HepG2 (cell line): ENCODE data around the gene CPNE1. TPM values are rescaled to one million over a fixed set of nuclear protein-coding genes. Genes with fewer than 3 reads are reported as not detected.

Experiments
- ATAC-seq: fragments of 200-7000 bp; cut with Tn5 transposase; 3 replicates; pipeline ENCODE4 v1.9.1; 2020; ENCODE audit warnings: mild to moderate bottlenecking, moderate library complexity
- BruUV-seq: library from RNA; stranded (reverse); fragments of 400-500 nt; replicated peaks from 2 replicates; lab custom pipeline; 2021; lab: Mats Ljungman, UMichigan
- CTCF ChIA-PET: fragments of 300-600 bp; formaldehyde crosslinking; extraction: SDS; loops from one replicate; lab custom pipeline; 2021; ENCODE audit warnings: low total read pairs, inconsistent platforms, low intra/inter-chr PET ratio; lab: Yijun Ruan, JAX
- POLR2A ChIA-PET: fragments of 350-600 bp; sonication (Branson Sonifier 250); formaldehyde crosslinking; loops from one replicate; lab custom pipeline; 2020; ENCODE audit warnings: antibody characterized with exemption, inconsistent platforms; lab: Yijun Ruan, JAX
- DNase-seq: peaks from one replicate; pipeline ENCODE4 v3.0.0-alpha.2; 2015; ENCODE audit warnings: low spot score
- FAIRE-seq: peaks from 3 replicates; lab custom pipeline; 2011; peaks lifted over from hg19 to GRCh38; lab: Jason Lieb, UNC
- H2AFZ ChIP-seq: one replicate; pipeline ENCODE4 v1.6.1; 2011; ENCODE audit warnings: low read length, inconsistent platforms
- H3K27ac ChIP-seq: fragments of 300-600 bp; 3 replicates; pipeline ENCODE4 v1.8.0; 2011; ENCODE audit warnings: mixed run types, mild to moderate bottlenecking, mixed read lengths, low read length, inconsistent platforms; ENCODE audit not compliant: insufficient read depth; ENCODE audit errors: extremely low read length
- H3K27me3 ChIP-seq, 2 experiments: fragments of 200-600 bp in 1 of 2; 2 replicates in 1 of 2; 3 replicates in 1 of 2; pipeline versions ENCODE4 v1.6.0 to v1.8.0; 2011; ENCODE audit warnings: low read length in 2 of 2, mild to moderate bottlenecking in 2 of 2, moderate library complexity in 2 of 2, inconsistent platforms in 1 of 2; ENCODE audit not compliant: insufficient read depth in 2 of 2, control insufficient read depth in 1 of 2
- H3K36me3 ChIP-seq, 2 experiments: fragments of 200-600 bp in 1 of 2; replicated peaks in 1 of 2; 2 replicates in 1 of 2; 3 replicates in 1 of 2; pipeline versions ENCODE4 v1.5.1 to v1.8.0; 2011; ENCODE audit warnings: low read length in 2 of 2, inconsistent platforms in 1 of 2; ENCODE audit not compliant: insufficient read depth in 2 of 2, control insufficient read depth in 1 of 2
- H3K4me1 ChIP-seq: 2 replicates; pipeline ENCODE4 v1.5.1; 2012; ENCODE audit warnings: low read length, inconsistent platforms; ENCODE audit not compliant: insufficient read depth
- H3K4me2 ChIP-seq: 2 replicates; pipeline ENCODE4 v1.6.0; 2011; ENCODE audit warnings: low read depth, low read length, inconsistent platforms
- H3K4me3 ChIP-seq, 3 experiments: fragments of 200-600 bp in 1 of 3; sonication (generic), shearing (Covaris generic) in 1 of 3; replicated peaks in 1 of 3; 2 replicates each; pipeline ENCODE4 v1.5.1; 2011 to 2016; ENCODE audit warnings: low read length in 3 of 3, inconsistent platforms in 2 of 3, low read depth in 2 of 3, mild to moderate bottlenecking in 2 of 3, control low read depth in 1 of 3, mixed read lengths in 1 of 3; ENCODE audit not compliant: insufficient read depth in 1 of 3
- H3K79me2 ChIP-seq: one replicate; pipeline ENCODE4 v1.6.1; 2011; ENCODE audit warnings: low read length, inconsistent platforms; ENCODE audit not compliant: insufficient read depth
- H3K9ac ChIP-seq: 2 replicates; pipeline ENCODE4 v1.6.0; 2011; ENCODE audit warnings: mild to moderate bottlenecking, low read depth, low read length, inconsistent platforms; ENCODE audit not compliant: insufficient read depth
- H3K9me3 ChIP-seq: 2 replicates; pipeline ENCODE4 v1.5.1; 2012; ENCODE audit warnings: mild to moderate bottlenecking, low read length
- H4K20me1 ChIP-seq: 2 replicates; pipeline ENCODE4 v1.6.0; 2011; ENCODE audit warnings: inconsistent platforms, mild to moderate bottlenecking, low read length, moderate library complexity; ENCODE audit not compliant: insufficient read depth
- AGO2 ChIP-seq: fragments of 200-400 bp; formaldehyde crosslinking; optimal IDR thresholded peaks from 2 replicates; pipeline ENCODE3; 2017; ENCODE audit warnings: mild to moderate bottlenecking, low read depth, low read length, moderate library complexity
- AHR ChIP-seq: IDR thresholded peaks from 2 replicates; pipeline ENCODE4 v1.6.1; 2018; ENCODE audit warnings: missing genetic modification reagents, missing compliant biosample characterization
- FLYWCH1 ChIP-seq: sonication (generic); formaldehyde crosslinking; IDR thresholded peaks from 2 replicates; pipeline ENCODE4 v1.8.1; 2023; ENCODE audit warnings: mild to moderate bottlenecking, missing genetic modification reagents
- KDM2A ChIP-seq: sonication (generic); formaldehyde crosslinking; IDR thresholded peaks from 2 replicates; pipeline ENCODE4 v1.4.0; 2020; ENCODE audit warnings: low read depth, missing genetic modification reagents, borderline replicate concordance
- POLR2AphosphoS5 ChIP-seq: IDR thresholded peaks from 2 replicates; pipeline ENCODE4 v1.6.1; 2012; ENCODE audit warnings: low read depth, low read length
- RBM22 ChIP-seq: fragments of 200-400 bp; formaldehyde crosslinking; optimal IDR thresholded peaks from 2 replicates; pipeline ENCODE3; 2017; ENCODE audit warnings: mild to moderate bottlenecking, low read length, moderate library complexity
- SP4 ChIP-seq: sonication (generic); formaldehyde crosslinking; IDR thresholded peaks from 2 replicates; pipeline ENCODE4 v1.8.1; 2023; ENCODE audit warnings: mild to moderate bottlenecking, missing genetic modification reagents
- ZC3H4 ChIP-seq: sonication (generic); formaldehyde crosslinking; IDR thresholded peaks from 2 replicates; pipeline ENCODE4 v1.4.0; 2020; ENCODE audit warnings: missing genetic modification reagents, borderline replicate concordance
- ZNF550 ChIP-seq: sonication (generic); formaldehyde crosslinking; IDR thresholded peaks from 2 replicates; pipeline ENCODE4 v1.4.0; 2020; ENCODE audit warnings: mild to moderate bottlenecking, missing genetic modification reagents, borderline replicate concordance
- ZNF619 ChIP-seq: sonication (generic); formaldehyde crosslinking; IDR thresholded peaks from 2 replicates; pipeline ENCODE4 v1.4.0; 2020; ENCODE audit warnings: mild to moderate bottlenecking, missing genetic modification reagents
- WGBS: methylation state at CpG from one replicate; pipeline ENCODE4 v1.1.6; 2017; ENCODE audit warnings: low lambda C conversion rate; 5-methylcytosine and 5-hydroxymethylcytosine counted together
- in situ Hi-C: cut with HindIII; loops from 2 replicates; pipeline ENCODE4 v1.10.0; 2017; ENCODE audit warnings: low pct_unique_long_range_greater_than_20kb; ENCODE audit not compliant: extremely low pct_ligation_motif_present
- intact Hi-C: fragments of 100-400 bp; cut with micrococcal nuclease; formaldehyde crosslinking; loops from one replicate; pipeline ENCODE4 v1.10.0; 2022; ENCODE audit not compliant: unreplicated experiment
- polyA plus RNA-seq, 8 experiments: library from polyadenylated mRNA; depleted of rRNA in 3 of 8; stranded (reverse) in 7 of 8; unstranded in 1 of 8; fragments of >200 nt; fragmentation: Illumina TruSeq in 4 of 8; extraction: Trizol in 4 of 8; gene quantifications; 2 replicates each; pipeline versions ENCODE4 v1.2.1 to v1.2.3, GENCODE V29; 2011 to 2016; ENCODE audit warnings: low read depth in 4 of 8, missing spikeins in 1 of 8, mixed read lengths in 1 of 8; ENCODE audit not compliant: insufficient read depth in 1 of 8
- total RNA-seq, 5 experiments: library from RNA; depleted of rRNA; stranded (reverse); fragments of >200 nt; fragmentation: Illumina TruSeq; extraction: Trizol; gene quantifications; 2 replicates each; pipeline ENCODE4 v1.2.3, GENCODE V29; 2016; ENCODE audit warnings: low read depth in 1 of 5
- TF ChIP-seq, protein P1 (sequence below): sonication (generic); formaldehyde crosslinking; IDR thresholded peaks from 2 replicates; pipeline ENCODE4 v1.4.0; 2020; ENCODE audit warnings: mild to moderate bottlenecking, missing genetic modification reagents
- TF ChIP-seq, protein P2 (sequence below): IDR thresholded peaks from 2 replicates; pipeline ENCODE4 v1.6.1; 2016; ENCODE audit warnings: low read depth, missing genetic modification reagents, missing compliant biosample characterization
- TF ChIP-seq, protein P3 (sequence below): fragments of 450-650 bp; IDR thresholded peaks from 2 replicates; pipeline ENCODE4 v1.6.1; 2017; ENCODE audit warnings: mild to moderate bottlenecking

CPNE1 gene
- total and polyA plus RNA-seq, 2 of the 13 experiments (the other 11 are each of a cell fraction or from before 2014, with no cell fraction given) = 408 to 431 TPM

DNA sequence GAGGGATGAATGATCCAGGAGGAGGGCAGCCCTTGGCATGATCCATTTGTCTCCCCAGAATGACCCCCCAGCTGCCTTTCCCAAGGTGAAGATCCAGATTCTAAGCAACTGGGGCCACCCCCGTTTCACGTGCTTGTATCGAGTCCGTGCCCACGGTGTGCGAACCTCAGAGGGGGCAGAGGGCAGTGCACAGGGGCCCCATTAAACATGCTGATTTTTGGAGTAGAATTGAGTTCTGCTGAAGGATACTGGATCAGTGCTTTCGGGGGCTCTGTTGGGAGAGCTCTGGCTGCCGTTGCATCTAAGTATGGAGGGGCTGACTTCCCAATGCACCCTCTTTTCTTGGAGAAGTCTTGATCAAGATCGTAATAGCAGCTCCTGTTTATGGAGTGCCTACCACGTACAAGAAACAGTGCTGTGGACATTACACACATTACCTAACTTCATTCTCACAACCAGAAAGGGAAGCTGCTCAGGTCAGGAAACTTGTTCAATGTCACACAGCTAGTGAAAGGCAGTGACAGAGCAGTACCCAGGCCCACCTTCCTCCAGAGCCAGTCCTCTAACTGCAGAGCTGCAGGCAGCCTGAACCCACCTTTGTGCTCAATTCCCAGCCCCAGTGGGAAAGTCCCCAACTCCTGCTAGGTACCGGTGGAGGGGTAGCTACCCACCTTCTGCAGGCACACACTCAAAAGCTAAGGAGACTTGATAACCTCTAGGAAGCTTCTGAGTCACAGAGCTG lies 43.7 kb downstream of the CPNE1 start:
- TF ChIP-seq FLYWCH1 (0 out of 2 replicates have a peak, but pooled peaks have one; percentile 62), ZNF550 (peak; percentile 17; the same call in 1 of the 2 replicates), ZC3H4 (CRISPR knock-in tag) (0 out of 2 replicates have a peak, but pooled peaks have one; percentile 61), AHR (CRISPR knock-in tag) (peak; percentile 47; the same call in 1 of the 2 replicates), AGO2 (peak; percentile 32), ZNF619 (0 out of 2 replicates have a peak, but pooled peaks have one; percentile 50), RBM22 (peak; percentile 68), SP4 (CRISPR knock-in tag) (0 out of 2 replicates have a peak, but pooled peaks have one; percentile 23), KDM2A (0 out of 2 replicates have a peak, but pooled peaks have one; percentile 18), POLR2AphosphoS5 (peak; percentile 55; the same call in 1 of the 2 replicates)
- TF ChIP-seq, protein P1, sequence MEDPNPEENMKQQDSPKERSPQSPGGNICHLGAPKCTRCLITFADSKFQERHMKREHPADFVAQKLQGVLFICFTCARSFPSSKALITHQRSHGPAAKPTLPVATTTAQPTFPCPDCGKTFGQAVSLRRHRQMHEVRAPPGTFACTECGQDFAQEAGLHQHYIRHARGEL (CRISPR knock-in tag) = no peak
- TF ChIP-seq, protein P2, sequence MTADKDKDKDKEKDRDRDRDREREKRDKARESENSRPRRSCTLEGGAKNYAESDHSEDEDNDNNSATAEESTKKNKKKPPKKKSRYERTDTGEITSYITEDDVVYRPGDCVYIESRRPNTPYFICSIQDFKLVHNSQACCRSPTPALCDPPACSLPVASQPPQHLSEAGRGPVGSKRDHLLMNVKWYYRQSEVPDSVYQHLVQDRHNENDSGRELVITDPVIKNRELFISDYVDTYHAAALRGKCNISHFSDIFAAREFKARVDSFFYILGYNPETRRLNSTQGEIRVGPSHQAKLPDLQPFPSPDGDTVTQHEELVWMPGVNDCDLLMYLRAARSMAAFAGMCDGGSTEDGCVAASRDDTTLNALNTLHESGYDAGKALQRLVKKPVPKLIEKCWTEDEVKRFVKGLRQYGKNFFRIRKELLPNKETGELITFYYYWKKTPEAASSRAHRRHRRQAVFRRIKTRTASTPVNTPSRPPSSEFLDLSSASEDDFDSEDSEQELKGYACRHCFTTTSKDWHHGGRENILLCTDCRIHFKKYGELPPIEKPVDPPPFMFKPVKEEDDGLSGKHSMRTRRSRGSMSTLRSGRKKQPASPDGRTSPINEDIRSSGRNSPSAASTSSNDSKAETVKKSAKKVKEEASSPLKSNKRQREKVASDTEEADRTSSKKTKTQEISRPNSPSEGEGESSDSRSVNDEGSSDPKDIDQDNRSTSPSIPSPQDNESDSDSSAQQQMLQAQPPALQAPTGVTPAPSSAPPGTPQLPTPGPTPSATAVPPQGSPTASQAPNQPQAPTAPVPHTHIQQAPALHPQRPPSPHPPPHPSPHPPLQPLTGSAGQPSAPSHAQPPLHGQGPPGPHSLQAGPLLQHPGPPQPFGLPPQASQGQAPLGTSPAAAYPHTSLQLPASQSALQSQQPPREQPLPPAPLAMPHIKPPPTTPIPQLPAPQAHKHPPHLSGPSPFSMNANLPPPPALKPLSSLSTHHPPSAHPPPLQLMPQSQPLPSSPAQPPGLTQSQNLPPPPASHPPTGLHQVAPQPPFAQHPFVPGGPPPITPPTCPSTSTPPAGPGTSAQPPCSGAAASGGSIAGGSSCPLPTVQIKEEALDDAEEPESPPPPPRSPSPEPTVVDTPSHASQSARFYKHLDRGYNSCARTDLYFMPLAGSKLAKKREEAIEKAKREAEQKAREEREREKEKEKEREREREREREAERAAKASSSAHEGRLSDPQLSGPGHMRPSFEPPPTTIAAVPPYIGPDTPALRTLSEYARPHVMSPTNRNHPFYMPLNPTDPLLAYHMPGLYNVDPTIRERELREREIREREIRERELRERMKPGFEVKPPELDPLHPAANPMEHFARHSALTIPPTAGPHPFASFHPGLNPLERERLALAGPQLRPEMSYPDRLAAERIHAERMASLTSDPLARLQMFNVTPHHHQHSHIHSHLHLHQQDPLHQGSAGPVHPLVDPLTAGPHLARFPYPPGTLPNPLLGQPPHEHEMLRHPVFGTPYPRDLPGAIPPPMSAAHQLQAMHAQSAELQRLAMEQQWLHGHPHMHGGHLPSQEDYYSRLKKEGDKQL = no peak
- TF ChIP-seq, protein P3, sequence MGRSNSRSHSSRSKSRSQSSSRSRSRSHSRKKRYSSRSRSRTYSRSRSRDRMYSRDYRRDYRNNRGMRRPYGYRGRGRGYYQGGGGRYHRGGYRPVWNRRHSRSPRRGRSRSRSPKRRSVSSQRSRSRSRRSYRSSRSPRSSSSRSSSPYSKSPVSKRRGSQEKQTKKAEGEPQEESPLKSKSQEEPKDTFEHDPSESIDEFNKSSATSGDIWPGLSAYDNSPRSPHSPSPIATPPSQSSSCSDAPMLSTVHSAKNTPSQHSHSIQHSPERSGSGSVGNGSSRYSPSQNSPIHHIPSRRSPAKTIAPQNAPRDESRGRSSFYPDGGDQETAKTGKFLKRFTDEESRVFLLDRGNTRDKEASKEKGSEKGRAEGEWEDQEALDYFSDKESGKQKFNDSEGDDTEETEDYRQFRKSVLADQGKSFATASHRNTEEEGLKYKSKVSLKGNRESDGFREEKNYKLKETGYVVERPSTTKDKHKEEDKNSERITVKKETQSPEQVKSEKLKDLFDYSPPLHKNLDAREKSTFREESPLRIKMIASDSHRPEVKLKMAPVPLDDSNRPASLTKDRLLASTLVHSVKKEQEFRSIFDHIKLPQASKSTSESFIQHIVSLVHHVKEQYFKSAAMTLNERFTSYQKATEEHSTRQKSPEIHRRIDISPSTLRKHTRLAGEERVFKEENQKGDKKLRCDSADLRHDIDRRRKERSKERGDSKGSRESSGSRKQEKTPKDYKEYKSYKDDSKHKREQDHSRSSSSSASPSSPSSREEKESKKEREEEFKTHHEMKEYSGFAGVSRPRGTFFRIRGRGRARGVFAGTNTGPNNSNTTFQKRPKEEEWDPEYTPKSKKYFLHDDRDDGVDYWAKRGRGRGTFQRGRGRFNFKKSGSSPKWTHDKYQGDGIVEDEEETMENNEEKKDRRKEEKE = no peak
- POLR2A ChIA-PET = interaction anchor here (0.7 to 6.7 kb wide), 3 partner anchors 43 to 122 kb away, joined by 4 to 152 read pairs (median 50); partner anchors contain the start of genes CPNE1, RBM12 and RBM39
- CTCF ChIA-PET = no interaction called here
- H3K9me3 ChIP-seq = no peaks in the 10 kb centered on the region
- ATAC-seq = no peak
- BruUV-seq = no TSS peak
- no peak for DNase-seq
- in situ Hi-C loops (no loop called here), intact Hi-C loops (no loop called here)
- 96% methylated on average over 11 of the region's 11 CpGs for WGBS
- FAIRE-seq = no peak
- peaks cover 0 to 7% of the 10 kb centered on the region in 2 experiments; a peak in 1 of 5 replicates for H3K27me3 ChIP-seq
- H3K79me2 ChIP-seq = peaks cover 15% of the 10 kb centered on the region
- no peak overlapping the region for H3K9ac ChIP-seq
- peaks cover 22% of the 10 kb centered on the region for H3K4me1 ChIP-seq
- H3K4me3 ChIP-seq = no peak overlapping the region
- peaks cover 13 to 24% of the 10 kb centered on the region in 2 experiments for H3K36me3 ChIP-seq
- no peak overlapping the region for H3K27ac ChIP-seq
- H4K20me1 ChIP-seq = no peaks in the 10 kb centered on the region; the same call in 1 of the 2 replicates
- H3K4me2 ChIP-seq = no peak overlapping the region
- H2AFZ ChIP-seq = no peak overlapping the region
